Stomach (tissue), 9 donors: Measurements from ENCODE around the gene ISL1. TPM values are rescaled to one million over a fixed set of nuclear protein-coding genes. Genes with fewer than 3 reads are reported as not detected.
A peak's percentile ranks its signal among the peaks of the same experiment; 100 is the strongest.

Source experiments
- DNase-seq, 2 donors: peaks; one replicate each; pipeline versions ENCODE4 v3.0.0 to v3.0.0-alpha.2; 2013 to 2019
- H3K27ac ChIP-seq, 5 donors: fragments of 200-600 bp in 4 of 5; sonication (generic) in 4 of 5; one replicate each; pipeline ENCODE4 v1.5.1; 2013 to 2019; ENCODE audit warnings: mild to moderate bottlenecking in 1 of 5, moderate library complexity in 1 of 5
- H3K27me3 ChIP-seq, 3 donors: fragments of 200-600 bp; sonication (generic); one replicate each; pipeline ENCODE4 v1.5.1; 2017 to 2019; ENCODE audit warnings: mixed run types in 1 of 3
- H3K36me3 ChIP-seq, 4 donors: fragments of 200-600 bp; sonication (generic); 1 replicate in 3 of 4; 2 replicates in 1 of 4; pipeline ENCODE4 v1.5.1; 2016 to 2019
- H3K4me1 ChIP-seq, 4 donors: fragments of 200-600 bp; sonication (generic); one replicate each; pipeline ENCODE4 v1.5.1; 2016 to 2019
- H3K4me3 ChIP-seq, 4 donors: fragments of 200-600 bp; sonication (generic) in 3 of 4; one replicate each; pipeline ENCODE4 v1.5.1; 2016 to 2019; ENCODE audit warnings: mild to moderate bottlenecking in 1 of 4
- H3K9me3 ChIP-seq, 4 donors: fragments of 200-600 bp; sonication (generic); one replicate each; pipeline ENCODE4 v1.5.1; 2016 to 2019
- EP300 ChIP-seq: sonication (generic); formaldehyde crosslinking; IDR thresholded peaks from one replicate; pipeline ENCODE4 v1.6.1; 2017; ENCODE audit warnings: antibody characterized with exemption
- POLR2A ChIP-seq, 4 donors: fragments of 450-650 bp; IDR thresholded peaks; one replicate each; pipeline ENCODE4 v1.6.1; 2016; ENCODE audit warnings: antibody characterized with exemption in 4 of 4, control low read depth in 2 of 4, mild to moderate bottlenecking in 1 of 4, moderate library complexity in 1 of 4
- POLR2AphosphoS5 ChIP-seq, 3 donors: sonication (generic); formaldehyde crosslinking; IDR thresholded peaks; one replicate each; pipeline ENCODE4 v1.6.1; 2016; ENCODE audit warnings: antibody characterized with exemption in 3 of 3
- WGBS, 5 donors: extraction: QIAGEN DNeasy Blood & Tissue Kit in 3 of 5; methylation state at CpG; one replicate each; pipeline versions ENCODE4 v1.1.5 to v1.1.7; 2013 to 2018; 5-methylcytosine and 5-hydroxymethylcytosine counted together
- intact Hi-C: fragments of 100-400 bp; cut with DNase I; formaldehyde crosslinking; loops from one replicate; pipeline ENCODE4 v1.15.1; 2023; ENCODE audit warnings: low total_unique reads
- polyA plus RNA-seq, 3 donors: library from polyadenylated mRNA; stranded (reverse); fragments of 200-250 nt; gene quantifications; one replicate each; pipeline ENCODE4 v1.2.3, GENCODE V29; 2013
- total RNA-seq, 5 donors: library from RNA; depleted of rRNA; stranded (reverse); fragments of >200 nt; gene quantifications; one replicate each; pipeline versions ENCODE4 v1.1.0 to v1.2.3, GENCODE V29; 2014 to 2016
- TF ChIP-seq, protein P1 (sequence below), 7 experiments: fragments of 450-650 bp in 4 of 7; fragments of 200-600 bp in 3 of 7; sonication (generic) in 3 of 7; IDR thresholded peaks; one replicate each; pipeline ENCODE4 v1.5.1; 2016 to 2019; ENCODE audit warnings: antibody characterized with exemption in 7 of 7, control low read depth in 2 of 7, mild to moderate bottlenecking in 1 of 7
- donor health status: healthy with polysubstance abuse.
- donor health status: Bipolar disorder and iron deficiency.
- donor health status: healthy.

The ISL1 gene
- total and polyA plus RNA-seq, 8 donors: 1.8 to 20.7 (median 7.9) TPM; not detected in 1

- H3K9me3 ChIP-seq: no peaks in the 10 kb centered on the region
- WGBS, 5 donors: 3 to 11% (median 5%) methylated on average over 12 of the region's 12 CpGs
- peak overlapping the region; percentile 68 to 81 (median 74) for H3K4me3 ChIP-seq
- no peaks in the 10 kb centered on the region for H3K36me3 ChIP-seq
- intact Hi-C loops: no loop called here
- peaks cover 17 to 43% (median 37%) of the 10 kb centered on the region in 4 donors for H3K4me1 ChIP-seq
- H3K27me3 ChIP-seq: peaks cover 0 to 55% (median 7%) of the 10 kb centered on the region in 3 donors
- peak overlapping the region in 4 of 5 donors; percentile 90 to 97 (median 93) for H3K27ac ChIP-seq
- TF ChIP-seq EP300 (no peak), POLR2AphosphoS5 (IDR thresholded peaks at IDR 0.05) (no peak), POLR2A (IDR thresholded peaks at IDR 0.05) (no peak)
- TF ChIP-seq, protein P1, sequence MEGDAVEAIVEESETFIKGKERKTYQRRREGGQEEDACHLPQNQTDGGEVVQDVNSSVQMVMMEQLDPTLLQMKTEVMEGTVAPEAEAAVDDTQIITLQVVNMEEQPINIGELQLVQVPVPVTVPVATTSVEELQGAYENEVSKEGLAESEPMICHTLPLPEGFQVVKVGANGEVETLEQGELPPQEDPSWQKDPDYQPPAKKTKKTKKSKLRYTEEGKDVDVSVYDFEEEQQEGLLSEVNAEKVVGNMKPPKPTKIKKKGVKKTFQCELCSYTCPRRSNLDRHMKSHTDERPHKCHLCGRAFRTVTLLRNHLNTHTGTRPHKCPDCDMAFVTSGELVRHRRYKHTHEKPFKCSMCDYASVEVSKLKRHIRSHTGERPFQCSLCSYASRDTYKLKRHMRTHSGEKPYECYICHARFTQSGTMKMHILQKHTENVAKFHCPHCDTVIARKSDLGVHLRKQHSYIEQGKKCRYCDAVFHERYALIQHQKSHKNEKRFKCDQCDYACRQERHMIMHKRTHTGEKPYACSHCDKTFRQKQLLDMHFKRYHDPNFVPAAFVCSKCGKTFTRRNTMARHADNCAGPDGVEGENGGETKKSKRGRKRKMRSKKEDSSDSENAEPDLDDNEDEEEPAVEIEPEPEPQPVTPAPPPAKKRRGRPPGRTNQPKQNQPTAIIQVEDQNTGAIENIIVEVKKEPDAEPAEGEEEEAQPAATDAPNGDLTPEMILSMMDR (IDR thresholded peaks at IDR 0.05): no peak
- DNase-seq: peak in 1 of 2 donors; percentile 50
Measured at GRCh38 chr5:51384281-51384840, 1.1 kb downstream of the ISL1 start.

- H3K4me3 ChIP-seq: peak overlapping the region; percentile 68 to 81 (median 74)
- 8 to 17% (median 11%) methylated on average over 5 of the region's 5 CpGs for WGBS, 5 donors
- intact Hi-C loops: loop anchor here (5.0 kb wide), 1 partner anchor 418 kb away; no protein-coding TSS in a partner anchor
- H3K9me3 ChIP-seq: no peaks in the 10 kb centered on the region
- H3K27me3 ChIP-seq: peaks cover 0 to 63% (median 7%) of the 10 kb centered on the region in 3 donors
- no peaks in the 10 kb centered on the region for H3K36me3 ChIP-seq
- TF ChIP-seq, protein P1 (IDR thresholded peaks at IDR 0.05): no peak
- no peak for TF ChIP-seq POLR2AphosphoS5 (IDR thresholded peaks at IDR 0.05)
- TF ChIP-seq POLR2A (IDR thresholded peaks at IDR 0.05): no peak
- TF ChIP-seq EP300: no peak
- DNase-seq: no peak
- peaks cover 20 to 43% (median 36%) of the 10 kb centered on the region in 4 donors for H3K4me1 ChIP-seq
- peak overlapping the region in 4 of 5 donors; percentile 90 to 97 (median 93) for H3K27ac ChIP-seq
Measured at GRCh38 chr5:51385216-51385615, 2.0 kb downstream of the ISL1 start.

DNA sequence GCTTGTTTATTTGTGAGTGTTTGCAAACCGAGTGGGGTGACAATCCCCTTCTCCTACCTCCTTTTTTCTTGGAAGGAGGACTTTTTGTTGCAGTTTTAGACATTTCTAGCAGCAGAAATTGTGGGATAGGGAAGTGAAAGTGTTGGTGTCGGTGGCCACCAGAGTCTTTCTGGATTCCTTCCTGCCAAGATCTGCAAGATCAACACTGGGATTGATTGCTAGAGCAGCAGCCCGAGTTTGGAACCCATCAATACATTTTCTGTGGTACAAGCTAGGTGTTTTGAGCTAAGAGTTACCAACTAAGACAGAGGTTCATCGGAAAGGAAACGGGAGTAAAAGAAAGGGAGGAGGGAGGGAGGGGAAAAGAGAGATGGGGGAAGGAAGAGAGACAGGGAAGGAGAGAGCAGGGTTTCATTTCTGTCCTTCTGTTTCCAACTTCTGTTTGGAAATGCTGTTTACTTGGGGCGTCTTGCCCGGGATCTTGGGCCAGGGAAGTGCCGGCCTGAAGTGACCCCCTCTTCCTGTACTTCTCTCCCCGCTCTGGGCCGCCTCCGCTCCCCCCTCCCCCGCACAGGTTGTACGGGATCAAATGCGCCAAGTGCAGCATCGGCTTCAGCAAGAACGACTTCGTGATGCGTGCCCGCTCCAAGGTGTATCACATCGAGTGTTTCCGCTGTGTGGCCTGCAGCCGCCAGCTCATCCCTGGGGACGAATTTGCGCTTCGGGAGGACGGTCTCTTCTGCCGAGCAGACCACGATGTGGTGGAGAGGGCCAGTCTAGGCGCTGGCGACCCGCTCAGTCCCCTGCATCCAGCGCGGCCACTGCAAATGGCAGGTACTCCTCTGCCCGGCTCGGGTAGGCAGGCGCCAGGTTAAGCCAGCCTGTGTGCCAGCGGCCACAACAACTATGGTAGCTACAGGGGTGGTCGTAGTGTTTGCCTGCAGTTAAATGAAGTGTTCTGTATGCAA is 4.0 kb downstream of the ISL1 start:
- peak overlapping the region; percentile 72 to 97 (median 91) for H3K27ac ChIP-seq
- TF ChIP-seq, protein P1 (IDR thresholded peaks at IDR 0.05): no peak
- TF ChIP-seq POLR2AphosphoS5 (IDR thresholded peaks at IDR 0.05): peak in 1 of 3 donors; percentile 17
- TF ChIP-seq EP300: no peak
- TF ChIP-seq POLR2A (IDR thresholded peaks at IDR 0.05): no peak
- peaks cover 0 to 60% (median 7%) of the 10 kb centered on the region in 3 donors for H3K27me3 ChIP-seq
- H3K4me3 ChIP-seq: peak overlapping the region; percentile 68 to 81 (median 74)
- H3K4me1 ChIP-seq: peaks cover 28 to 51% (median 39%) of the 10 kb centered on the region in 4 donors
- intact Hi-C loops: loop anchor here (5.0 kb wide), 1 partner anchor 420 kb away; no protein-coding TSS in a partner anchor
- DNase-seq: peak; percentile 43 to 66
- WGBS, 5 donors: 1 to 10% (median 5%) methylated on average over 19 to 38 of the region's 38 CpGs
- H3K9me3 ChIP-seq: no peaks in the 10 kb centered on the region
- H3K36me3 ChIP-seq: no peaks in the 10 kb centered on the region

- Histone ChIP-seq H3K27me3 (peaks cover 0 to 54% (median 6%) of the 10 kb centered on the region in 3 donors), H3K9me3 (no peaks in the 10 kb centered on the region), H3K36me3 (peaks cover 0 to 4% (median 0%) of the 10 kb centered on the region in 4 donors), H3K4me1 (peaks cover 28 to 55% (median 43%) of the 10 kb centered on the region in 4 donors), H3K4me3 (peak overlapping the region; percentile 68 to 81 (median 74)), H3K27ac (peak overlapping the region; percentile 72 to 97 (median 91))
- 9 to 16% (median 9%) methylated on average over 10 of the region's 10 CpGs for WGBS, 5 donors
- TF ChIP-seq POLR2AphosphoS5 (IDR thresholded peaks at IDR 0.05) (no peak), POLR2A (IDR thresholded peaks at IDR 0.05) (no peak), EP300 (no peak)
- TF ChIP-seq, protein P1 (IDR thresholded peaks at IDR 0.05): no peak
- intact Hi-C loops: loop anchor here (5.0 kb wide), 1 partner anchor 421 kb away; no protein-coding TSS in a partner anchor
- DNase-seq: peak in 1 of 2 donors; percentile 52
Measured at GRCh38 chr5:51387884-51388275, 4.6 kb downstream of the ISL1 start.
